HepG2 (cell line): ENCODE measurements around the gene SMURF2. TPM values are rescaled to one million over a fixed set of nuclear protein-coding genes. Genes with fewer than 3 reads are reported as not detected.

Experiments
- ATAC-seq: fragments of 200-7000 bp; cut with Tn5 transposase; 3 replicates; pipeline ENCODE4 v1.9.1; 2020; ENCODE audit warnings: mild to moderate bottlenecking, moderate library complexity
- BruUV-seq: library from RNA; stranded (reverse); fragments of 400-500 nt; replicated peaks from 2 replicates; lab custom pipeline; 2021; lab: Mats Ljungman, UMichigan
- CTCF ChIA-PET: fragments of 300-600 bp; formaldehyde crosslinking; extraction: SDS; loops from one replicate; lab custom pipeline; 2021; ENCODE audit warnings: low total read pairs, inconsistent platforms, low intra/inter-chr PET ratio; lab: Yijun Ruan, JAX
- POLR2A ChIA-PET: fragments of 350-600 bp; sonication (Branson Sonifier 250); formaldehyde crosslinking; loops from one replicate; lab custom pipeline; 2020; ENCODE audit warnings: antibody characterized with exemption, inconsistent platforms; lab: Yijun Ruan, JAX
- DNase-seq: peaks from one replicate; pipeline ENCODE4 v3.0.0-alpha.2; 2015; ENCODE audit warnings: low spot score
- FAIRE-seq: peaks from 3 replicates; lab custom pipeline; 2011; peaks lifted over from hg19 to GRCh38; lab: Jason Lieb, UNC
- H2AFZ ChIP-seq: one replicate; pipeline ENCODE4 v1.6.1; 2011; ENCODE audit warnings: low read length, inconsistent platforms
- H3K27ac ChIP-seq: fragments of 300-600 bp; 3 replicates; pipeline ENCODE4 v1.8.0; 2011; ENCODE audit warnings: mixed run types, mild to moderate bottlenecking, mixed read lengths, low read length, inconsistent platforms; ENCODE audit not compliant: insufficient read depth; ENCODE audit errors: extremely low read length
- H3K27me3 ChIP-seq, 2 experiments: fragments of 200-600 bp in 1 of 2; 2 replicates in 1 of 2; 3 replicates in 1 of 2; pipeline versions ENCODE4 v1.6.0 to v1.8.0; 2011; ENCODE audit warnings: low read length in 2 of 2, mild to moderate bottlenecking in 2 of 2, moderate library complexity in 2 of 2, inconsistent platforms in 1 of 2; ENCODE audit not compliant: insufficient read depth in 2 of 2, control insufficient read depth in 1 of 2
- H3K36me3 ChIP-seq, 2 experiments: fragments of 200-600 bp in 1 of 2; replicated peaks in 1 of 2; 2 replicates in 1 of 2; 3 replicates in 1 of 2; pipeline versions ENCODE4 v1.5.1 to v1.8.0; 2011; ENCODE audit warnings: low read length in 2 of 2, inconsistent platforms in 1 of 2; ENCODE audit not compliant: insufficient read depth in 2 of 2, control insufficient read depth in 1 of 2
- H3K4me1 ChIP-seq: 2 replicates; pipeline ENCODE4 v1.5.1; 2012; ENCODE audit warnings: low read length, inconsistent platforms; ENCODE audit not compliant: insufficient read depth
- H3K4me2 ChIP-seq: 2 replicates; pipeline ENCODE4 v1.6.0; 2011; ENCODE audit warnings: low read depth, low read length, inconsistent platforms
- H3K4me3 ChIP-seq, 3 experiments: fragments of 200-600 bp in 1 of 3; sonication (generic), shearing (Covaris generic) in 1 of 3; replicated peaks in 1 of 3; 2 replicates each; pipeline ENCODE4 v1.5.1; 2011 to 2016; ENCODE audit warnings: low read length in 3 of 3, inconsistent platforms in 2 of 3, low read depth in 2 of 3, mild to moderate bottlenecking in 2 of 3, control low read depth in 1 of 3, mixed read lengths in 1 of 3; ENCODE audit not compliant: insufficient read depth in 1 of 3
- H3K79me2 ChIP-seq: one replicate; pipeline ENCODE4 v1.6.1; 2011; ENCODE audit warnings: low read length, inconsistent platforms; ENCODE audit not compliant: insufficient read depth
- H3K9ac ChIP-seq: 2 replicates; pipeline ENCODE4 v1.6.0; 2011; ENCODE audit warnings: mild to moderate bottlenecking, low read depth, low read length, inconsistent platforms; ENCODE audit not compliant: insufficient read depth
- H3K9me3 ChIP-seq: 2 replicates; pipeline ENCODE4 v1.5.1; 2012; ENCODE audit warnings: mild to moderate bottlenecking, low read length
- H4K20me1 ChIP-seq: 2 replicates; pipeline ENCODE4 v1.6.0; 2011; ENCODE audit warnings: inconsistent platforms, mild to moderate bottlenecking, low read length, moderate library complexity; ENCODE audit not compliant: insufficient read depth
- ASH2L ChIP-seq: fragments of 300-600, 200-600 bp; sonication (generic); IDR thresholded peaks from 2 replicates; pipeline ENCODE4 v1.7.0; 2017; ENCODE audit warnings: low read depth, mild to moderate bottlenecking, moderate library complexity, mixed read lengths, low read length; ENCODE audit not compliant: insufficient read length
- ATF7 ChIP-seq, 2 experiments: fragments of 450-650 bp in 1 of 2; sonication (generic) in 1 of 2; formaldehyde crosslinking in 1 of 2; IDR thresholded peaks; 2 replicates each; pipeline versions ENCODE4 v1.4.0 to v1.6.1; 2016 to 2020; ENCODE audit warnings: antibody characterized with exemption in 1 of 2, mild to moderate bottlenecking in 1 of 2, missing genetic modification reagents in 1 of 2
- EZH2 ChIP-seq: conservative IDR thresholded peaks from 2 replicates; pipeline ENCODE4 v1.6.1; 2012; ENCODE audit warnings: mild to moderate bottlenecking, low read depth, low read length, moderate library complexity
- HDAC1 ChIP-seq: sonication (generic); formaldehyde crosslinking; IDR thresholded peaks from 2 replicates; pipeline ENCODE4 v1.5.1; 2020; ENCODE audit warnings: mild to moderate bottlenecking, missing genetic modification reagents
- KLF12 ChIP-seq: sonication (generic); formaldehyde crosslinking; IDR thresholded peaks from 2 replicates; pipeline ENCODE4 v1.4.0; 2020; ENCODE audit warnings: missing genetic modification reagents, borderline replicate concordance
- MAFF ChIP-seq: IDR thresholded peaks from 2 replicates; pipeline ENCODE4 v1.6.1; 2011; ENCODE audit warnings: low read depth, low read length, improper control_type of control experiment
- RAD21 ChIP-seq: fragments of 450-650 bp; formaldehyde crosslinking; IDR thresholded peaks from 2 replicates; pipeline ENCODE4 v1.5.0; 2020; ENCODE audit warnings: mild to moderate bottlenecking
- SNAPC2 ChIP-seq: sonication (generic); formaldehyde crosslinking; IDR thresholded peaks from 2 replicates; pipeline ENCODE4 v1.8.1; 2022; ENCODE audit warnings: mild to moderate bottlenecking, missing genetic modification reagents
- STAG1 ChIP-seq: sonication (generic); formaldehyde crosslinking; IDR thresholded peaks from 2 replicates; pipeline ENCODE4 v1.4.0; 2020; ENCODE audit warnings: missing genetic modification reagents
- TAF1 ChIP-seq: sonication (generic); formaldehyde crosslinking; IDR thresholded peaks from 2 replicates; pipeline ENCODE4 v1.4.0; 2020; ENCODE audit warnings: missing genetic modification reagents
- TBX2 ChIP-seq: sonication (generic); formaldehyde crosslinking; IDR thresholded peaks from 2 replicates; pipeline ENCODE4 v1.5.0; 2020; ENCODE audit warnings: missing genetic modification reagents, mild to moderate bottlenecking, borderline replicate concordance
- ZFY ChIP-seq: sonication (generic); formaldehyde crosslinking; IDR thresholded peaks from 2 replicates; pipeline ENCODE4 v1.4.0; 2020; ENCODE audit warnings: missing genetic modification reagents
- ZMAT3 ChIP-seq: sonication (generic); formaldehyde crosslinking; conservative IDR thresholded peaks from 2 replicates; pipeline ENCODE4 v1.7.0; 2021; ENCODE audit warnings: missing genetic modification reagents
- ZNF644 ChIP-seq: IDR thresholded peaks from 2 replicates; pipeline ENCODE4 v1.6.1; 2016; ENCODE audit warnings: low read depth
- ZNF83 ChIP-seq: sonication (generic); formaldehyde crosslinking; IDR thresholded peaks from 2 replicates; pipeline ENCODE4 v1.4.0; 2020; ENCODE audit warnings: missing genetic modification reagents, mild to moderate bottlenecking, borderline replicate concordance
- ZNF883 ChIP-seq: sonication (generic); formaldehyde crosslinking; IDR thresholded peaks from 2 replicates; pipeline ENCODE4 v1.5.1; 2020; ENCODE audit warnings: mild to moderate bottlenecking, missing genetic modification reagents; ENCODE audit errors: not compliant biosample characterization
- WGBS: methylation state at CpG from one replicate; pipeline ENCODE4 v1.1.6; 2017; ENCODE audit warnings: low lambda C conversion rate; 5-methylcytosine and 5-hydroxymethylcytosine counted together
- in situ Hi-C: cut with HindIII; loops from 2 replicates; pipeline ENCODE4 v1.10.0; 2017; ENCODE audit warnings: low pct_unique_long_range_greater_than_20kb; ENCODE audit not compliant: extremely low pct_ligation_motif_present
- intact Hi-C: fragments of 100-400 bp; cut with micrococcal nuclease; formaldehyde crosslinking; loops from one replicate; pipeline ENCODE4 v1.10.0; 2022; ENCODE audit not compliant: unreplicated experiment
- polyA plus RNA-seq, 8 experiments: library from polyadenylated mRNA; depleted of rRNA in 3 of 8; stranded (reverse) in 7 of 8; unstranded in 1 of 8; fragments of >200 nt; fragmentation: Illumina TruSeq in 4 of 8; extraction: Trizol in 4 of 8; gene quantifications; 2 replicates each; pipeline versions ENCODE4 v1.2.1 to v1.2.3, GENCODE V29; 2011 to 2016; ENCODE audit warnings: low read depth in 4 of 8, missing spikeins in 1 of 8, mixed read lengths in 1 of 8; ENCODE audit not compliant: insufficient read depth in 1 of 8
- total RNA-seq, 5 experiments: library from RNA; depleted of rRNA; stranded (reverse); fragments of >200 nt; fragmentation: Illumina TruSeq; extraction: Trizol; gene quantifications; 2 replicates each; pipeline ENCODE4 v1.2.3, GENCODE V29; 2016; ENCODE audit warnings: low read depth in 1 of 5
- TF ChIP-seq, protein P1 (sequence below): IDR thresholded peaks from 2 replicates; pipeline ENCODE4 v1.6.1; 2016; ENCODE audit warnings: control low read depth
- TF ChIP-seq, protein P2 (sequence below): IDR thresholded peaks from 2 replicates; pipeline ENCODE4 v1.6.1; 2016; ENCODE audit warnings: low read depth

The SMURF2 gene
- total and polyA plus RNA-seq, 2 of the 13 experiments (the other 11 are each of a cell fraction or from before 2014, with no cell fraction given) = 14.9 to 24.3 TPM

DNA sequence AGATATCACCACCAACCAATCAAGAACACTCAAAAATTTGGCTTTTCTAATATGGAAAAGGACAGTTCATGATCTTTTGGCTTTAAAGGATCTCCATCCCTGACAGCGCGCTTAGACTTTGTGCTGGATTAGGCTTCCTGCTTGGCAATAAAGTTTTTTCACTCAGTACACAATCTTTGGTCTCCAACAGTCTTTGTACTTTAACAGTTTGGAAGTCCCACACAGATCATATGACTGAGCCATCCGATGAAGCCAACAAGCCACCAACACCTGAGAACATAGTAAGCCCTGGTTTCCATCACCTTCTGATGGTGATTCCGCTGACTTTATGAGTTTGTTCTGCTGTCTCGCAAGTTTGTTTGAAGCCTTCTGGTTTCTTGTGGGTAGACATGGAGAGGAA is 34.3 kb downstream of the SMURF2 start:
- peak; percentile 62 for DNase-seq
- Histone ChIP-seq H3K9ac (no peak overlapping the region), H3K4me1 (peaks cover 50% of the 10 kb centered on the region), H2AFZ (no peak overlapping the region), H4K20me1 (0 out of 2 replicates have a peak, but pooled peaks cover 3% of the 10 kb centered on the region), H3K9me3 (no peaks in the 10 kb centered on the region), H3K27me3 (no peaks in the 10 kb centered on the region), H3K36me3 (no peaks in the 10 kb centered on the region), H3K4me3 (no peak overlapping the region), H3K79me2 (peaks cover 19% of the 10 kb centered on the region), H3K27ac (peak overlapping the region; percentile 24), H3K4me2 (peak overlapping the region; percentile 14; the same call in 1 of the 2 replicates)
- WGBS = 57% methylated on average over 5 of the region's 5 CpGs
- peak; percentile 89 for ATAC-seq
- CTCF ChIA-PET = no interaction called here
- intact Hi-C loops (no loop called here), in situ Hi-C loops (loop anchor here (25.0 kb wide), 2 partner anchors 90 to 315 kb away; no protein-coding TSS in a partner anchor)
- no TSS peak for BruUV-seq
- FAIRE-seq = peak; percentile 74
- POLR2A ChIA-PET = no interaction called here
- TF ChIP-seq ZNF883 (CRISPR knock-in tag) = no peak
- TF ChIP-seq ZMAT3 (CRISPR knock-in tag) = no peak
- peak; percentile 60; the same call in 1 of the 2 replicates for TF ChIP-seq TBX2 (CRISPR knock-in tag)
- no peak for TF ChIP-seq STAG1 (CRISPR knock-in tag)
- TF ChIP-seq SNAPC2 (CRISPR knock-in tag) = no peak
- no peak for TF ChIP-seq EZH2
- TF ChIP-seq ASH2L = no peak
- no peak for TF ChIP-seq ATF7 (IDR thresholded peaks at IDR 0.05)
- no peak for TF ChIP-seq ATF7 (CRISPR knock-in tag; IDR thresholded peaks at IDR 0.05)
- TF ChIP-seq TAF1 (CRISPR knock-in tag) = no peak
- 0 out of 2 replicates have a peak, but pooled peaks have one; percentile 6 for TF ChIP-seq RAD21 (CRISPR knock-in tag)
- TF ChIP-seq KLF12 (CRISPR knock-in tag) = no peak
- TF ChIP-seq, protein P1, sequence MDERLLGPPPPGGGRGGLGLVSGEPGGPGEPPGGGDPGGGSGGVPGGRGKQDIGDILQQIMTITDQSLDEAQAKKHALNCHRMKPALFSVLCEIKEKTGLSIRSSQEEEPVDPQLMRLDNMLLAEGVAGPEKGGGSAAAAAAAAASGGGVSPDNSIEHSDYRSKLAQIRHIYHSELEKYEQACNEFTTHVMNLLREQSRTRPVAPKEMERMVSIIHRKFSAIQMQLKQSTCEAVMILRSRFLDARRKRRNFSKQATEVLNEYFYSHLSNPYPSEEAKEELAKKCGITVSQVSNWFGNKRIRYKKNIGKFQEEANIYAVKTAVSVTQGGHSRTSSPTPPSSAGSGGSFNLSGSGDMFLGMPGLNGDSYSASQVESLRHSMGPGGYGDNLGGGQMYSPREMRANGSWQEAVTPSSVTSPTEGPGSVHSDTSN (CRISPR knock-in tag) = no peak
- no peak for TF ChIP-seq MAFF
- TF ChIP-seq ZNF644 (CRISPR knock-in tag) = peak; percentile 64; the same call in 1 of the 2 replicates
- TF ChIP-seq, protein P2, sequence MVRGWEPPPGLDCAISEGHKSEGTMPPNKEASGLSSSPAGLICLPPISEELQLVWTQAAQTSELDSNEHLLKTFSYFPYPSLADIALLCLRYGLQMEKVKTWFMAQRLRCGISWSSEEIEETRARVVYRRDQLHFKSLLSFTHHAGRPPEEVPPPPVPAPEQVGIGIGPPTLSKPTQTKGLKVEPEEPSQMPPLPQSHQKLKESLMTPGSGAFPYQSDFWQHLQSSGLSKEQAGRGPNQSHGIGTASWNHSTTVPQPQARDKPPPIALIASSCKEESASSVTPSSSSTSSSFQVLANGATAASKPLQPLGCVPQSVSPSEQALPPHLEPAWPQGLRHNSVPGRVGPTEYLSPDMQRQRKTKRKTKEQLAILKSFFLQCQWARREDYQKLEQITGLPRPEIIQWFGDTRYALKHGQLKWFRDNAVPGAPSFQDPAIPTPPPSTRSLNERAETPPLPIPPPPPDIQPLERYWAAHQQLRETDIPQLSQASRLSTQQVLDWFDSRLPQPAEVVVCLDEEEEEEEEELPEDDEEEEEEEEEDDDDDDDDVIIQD (CRISPR knock-in tag) = peak; percentile 98; the same call in 1 of the 2 replicates
- TF ChIP-seq ZNF83 (CRISPR knock-in tag) = no peak
- no peak for TF ChIP-seq HDAC1 (CRISPR knock-in tag)
- no peak for TF ChIP-seq ZFY (CRISPR knock-in tag)
